HG02759 (cell line): ENCODE data around the gene SAMD13.

ENCODE experiments used
- ATAC-seq: cut with Tn5 transposase; IDR thresholded peaks from one replicate; pipeline ENCODE4 v1.9.1; 2021; ENCODE audit warnings: mild to moderate bottlenecking, moderate library complexity; ENCODE audit not compliant: unreplicated experiment

The SAMD13 gene

DNA sequence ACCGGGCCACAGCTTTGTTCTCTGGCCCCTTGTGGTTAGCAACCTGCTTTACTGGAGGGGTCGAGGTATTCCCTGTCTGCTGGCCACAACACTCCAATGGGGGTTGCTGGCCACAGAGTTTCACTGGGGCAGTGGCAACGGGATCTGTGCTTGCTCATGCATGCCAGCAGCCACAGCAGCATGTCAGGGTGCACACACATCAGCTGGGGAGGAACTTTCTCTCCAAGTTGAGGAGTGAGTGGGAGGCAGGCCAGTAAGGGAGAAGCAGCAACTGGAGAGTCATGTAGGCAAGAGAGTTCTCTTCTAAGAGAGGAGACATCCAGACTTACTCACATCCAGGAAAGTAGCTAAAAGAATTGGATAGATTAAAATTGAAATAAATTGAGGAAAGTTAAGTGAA, 38.0 kb downstream of the SAMD13 start:
- no peak for ATAC-seq

DNA sequence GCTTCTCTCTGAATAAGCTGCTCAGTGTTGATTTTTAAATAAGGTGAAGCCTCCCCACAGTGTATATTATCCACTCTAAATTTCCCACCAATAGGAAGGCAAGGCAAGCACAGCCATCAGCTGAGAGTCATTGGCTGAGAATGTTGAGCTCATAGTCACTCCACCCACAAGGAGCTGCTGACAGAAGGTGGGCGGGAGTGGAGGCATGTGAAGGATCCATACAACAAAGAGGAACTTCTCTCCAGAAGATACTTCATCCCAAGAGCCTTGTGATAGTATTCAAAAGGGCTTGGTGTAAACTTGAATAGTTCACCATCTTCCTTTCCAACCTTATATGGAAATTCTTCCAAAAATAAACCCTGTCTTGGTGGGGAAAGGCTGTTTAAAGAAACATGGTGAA, 42.8 kb downstream of the SAMD13 start:
- no peak for ATAC-seq

DNA sequence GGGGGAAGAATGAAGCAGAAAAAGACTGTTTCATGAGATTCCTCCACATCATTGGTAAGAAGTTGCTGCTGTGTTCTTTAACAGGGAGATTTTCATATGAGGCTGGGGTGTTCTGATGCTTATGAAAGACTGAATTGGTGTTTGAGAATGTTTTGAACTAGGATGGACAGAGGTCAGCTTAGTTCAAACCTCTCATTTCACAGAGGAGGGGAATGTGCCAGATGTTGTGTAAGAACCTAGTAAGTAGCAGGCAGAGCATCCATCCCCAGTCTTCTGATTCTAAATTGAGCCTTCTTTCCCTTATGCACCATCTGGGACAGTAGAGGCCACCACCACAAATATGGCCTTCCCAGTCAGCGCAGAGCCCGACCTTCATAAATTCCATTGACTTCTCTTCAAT, 43.7 kb downstream of the SAMD13 start:
- no peak for ATAC-seq

DNA sequence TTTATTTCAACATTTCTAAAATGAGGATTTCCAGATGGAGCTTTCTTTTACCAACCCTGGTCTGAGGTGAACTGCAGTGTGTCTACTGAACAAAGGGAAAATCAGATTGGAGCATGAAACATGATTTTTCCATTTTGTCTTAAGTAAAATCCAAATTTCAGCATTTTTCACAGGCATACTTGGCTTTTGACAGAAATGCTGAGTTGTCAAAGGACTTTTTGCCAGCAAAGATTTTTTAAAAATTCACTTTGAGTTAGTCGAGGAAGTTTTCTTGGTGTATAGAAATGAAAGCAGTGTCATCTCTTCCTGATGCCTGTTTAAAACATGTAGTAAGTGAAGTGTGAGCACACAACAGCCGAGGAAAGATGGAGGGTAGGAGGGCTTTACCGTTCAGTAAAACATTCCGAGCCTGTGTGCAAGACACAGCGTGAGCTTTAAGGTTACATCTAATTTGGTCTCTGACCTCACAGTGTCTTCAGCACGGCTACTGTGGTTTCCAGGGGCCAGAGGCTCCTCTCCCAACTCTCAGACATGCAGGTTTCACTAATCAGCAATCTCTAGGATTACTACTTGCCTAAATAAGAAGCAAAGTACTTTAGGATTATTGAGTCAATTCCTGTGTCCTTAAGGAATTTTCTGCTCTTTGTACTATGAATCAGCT, 45.9 kb downstream of the SAMD13 start:
- no peak for ATAC-seq

DNA sequence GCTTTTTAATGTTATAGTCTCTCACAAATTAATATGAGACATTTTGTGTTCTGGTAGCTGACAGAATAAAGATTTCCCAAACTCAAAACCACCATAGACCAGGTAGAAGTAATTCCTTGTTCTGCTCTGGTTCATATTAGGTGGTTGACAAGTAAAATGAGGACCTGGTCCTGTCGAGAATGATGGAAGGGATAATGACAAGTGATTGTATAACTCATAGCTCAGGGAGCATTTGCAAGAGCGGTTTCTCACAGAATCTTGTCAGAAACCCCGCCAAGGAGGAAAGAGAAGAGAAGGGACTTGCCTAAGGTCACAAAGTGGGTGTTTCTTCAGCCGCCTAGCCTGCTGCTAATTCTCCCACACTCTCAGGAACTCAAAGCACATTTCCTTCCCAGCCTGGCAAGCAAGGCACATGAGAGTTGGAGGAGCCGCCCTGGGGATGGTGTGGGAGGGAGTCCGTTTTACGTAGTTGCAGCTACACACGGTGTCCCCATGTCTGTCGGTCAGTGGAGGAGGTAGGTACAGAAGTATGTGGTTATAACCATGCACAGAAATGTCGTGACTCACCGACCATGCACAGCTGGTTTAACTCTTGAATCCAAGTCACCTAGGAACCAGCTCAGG, 46.5 kb downstream of the SAMD13 start:
- ATAC-seq = no peak

DNA sequence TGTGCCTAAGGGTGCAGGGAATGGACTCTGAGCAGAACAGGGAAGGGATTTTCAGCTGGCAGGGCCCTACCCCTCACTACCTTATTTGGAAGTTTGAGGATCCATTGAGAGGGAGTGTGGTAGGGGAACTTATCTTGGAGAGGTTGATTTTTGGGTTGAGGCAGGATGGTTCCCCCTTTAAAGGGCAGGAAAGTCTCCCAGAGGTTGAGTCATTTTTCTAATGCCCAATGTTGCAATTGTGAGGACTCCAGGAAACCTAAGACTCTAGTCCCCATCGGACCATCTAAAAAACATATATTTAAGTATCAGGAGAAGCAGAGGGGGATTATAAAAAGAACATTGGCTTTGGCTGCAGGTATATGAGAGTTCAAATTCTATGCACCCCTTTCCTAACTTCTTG, 47.3 kb downstream of the SAMD13 start:
- ATAC-seq = no peak

DNA sequence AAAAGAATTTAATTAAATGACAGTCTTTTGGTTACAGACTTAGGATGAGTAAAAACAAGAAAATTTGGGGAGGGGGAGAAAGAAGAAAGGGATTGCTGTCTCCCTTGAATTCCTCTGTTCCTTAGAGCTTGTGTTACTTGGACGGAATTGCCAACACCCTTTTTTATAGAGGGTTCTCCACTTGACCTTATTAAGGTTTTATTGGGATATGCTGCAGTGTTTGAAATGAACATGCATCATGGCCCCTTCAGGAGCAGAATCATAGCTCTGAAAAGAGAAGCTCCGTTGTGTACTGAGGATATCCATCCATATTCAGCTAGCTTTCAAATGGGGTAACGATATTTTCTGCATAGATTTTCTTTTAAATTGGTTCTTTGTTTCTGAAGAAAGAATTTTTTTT, 48.6 kb downstream of the SAMD13 start:
- no peak for ATAC-seq

DNA sequence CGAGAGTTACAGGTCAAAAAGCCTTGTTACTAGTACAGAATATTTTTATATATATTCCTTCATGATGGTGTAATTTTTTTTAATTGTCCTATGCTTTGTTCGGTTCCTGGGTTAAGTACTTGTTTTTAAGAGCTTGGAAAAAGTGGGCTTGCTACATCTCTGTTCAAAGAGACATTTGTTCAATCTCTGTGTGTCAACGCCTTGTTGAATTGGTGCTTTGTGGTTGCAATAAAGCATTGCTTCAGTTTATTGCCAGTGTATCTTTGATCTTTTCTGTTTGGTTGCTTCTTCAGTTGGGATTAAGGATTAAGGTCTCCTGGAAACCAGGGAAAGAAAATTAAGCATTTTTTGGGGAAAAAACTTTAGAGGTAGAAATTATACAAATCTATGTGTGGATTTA, 49.0 kb downstream of the SAMD13 start:
- ATAC-seq = no peak

DNA sequence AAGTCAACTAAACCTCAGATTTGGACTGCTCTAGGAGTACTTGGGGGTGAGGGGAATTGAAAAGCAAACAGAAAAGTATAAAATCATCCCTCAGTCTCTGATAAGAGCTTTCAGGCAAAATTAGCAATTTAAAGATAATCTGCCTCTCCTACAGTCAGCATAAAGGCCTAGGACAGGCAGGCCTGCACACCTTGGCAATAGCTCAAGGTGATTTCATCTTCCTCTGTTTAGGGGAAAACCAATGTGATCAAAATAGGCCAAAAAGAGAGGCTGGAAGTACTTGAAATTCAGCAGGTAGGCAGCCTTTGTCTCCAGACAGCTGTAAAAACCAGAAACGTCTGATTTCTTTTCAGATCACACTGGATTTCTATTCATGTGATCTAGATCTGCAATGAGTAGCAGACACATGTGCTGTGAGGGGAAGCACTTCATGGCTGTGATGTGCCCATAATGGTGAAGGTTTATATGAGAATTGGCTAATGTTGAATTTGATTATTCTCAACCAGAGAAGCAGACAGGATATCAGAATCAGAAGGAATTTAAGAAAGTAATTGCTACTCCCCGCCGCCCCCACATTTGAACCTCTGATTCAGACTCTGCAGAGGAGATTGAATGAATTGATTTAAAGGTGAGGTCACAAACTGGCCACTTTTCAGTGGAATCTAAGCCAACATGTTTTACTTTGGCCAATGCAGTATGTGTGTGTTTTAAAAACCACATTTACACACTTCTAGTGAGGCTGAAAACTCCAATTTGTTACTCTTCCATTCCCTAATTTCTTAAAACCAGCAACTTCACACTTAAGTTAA, 51.0 kb downstream of the SAMD13 start:
- ATAC-seq = no peak

DNA sequence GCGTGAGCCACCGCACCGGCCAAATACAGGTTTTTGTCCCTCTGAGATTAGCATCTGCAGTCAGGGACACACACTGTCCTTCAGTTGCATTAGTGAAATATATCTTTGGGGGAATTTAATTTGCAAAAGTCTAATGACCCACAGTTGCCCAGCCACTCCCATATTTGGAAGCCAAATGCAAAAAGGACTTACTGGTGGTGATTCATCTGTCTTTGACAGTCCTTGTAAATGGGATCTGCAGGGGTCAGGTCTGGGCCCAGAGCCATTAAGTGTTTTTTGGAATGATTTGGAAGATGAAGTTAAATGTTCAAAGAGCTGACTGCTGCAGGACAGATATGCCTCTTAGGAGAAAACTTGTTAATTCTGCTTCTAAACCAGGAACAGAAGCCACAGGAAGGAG, 52.2 kb downstream of the SAMD13 start:
- no peak for ATAC-seq

DNA sequence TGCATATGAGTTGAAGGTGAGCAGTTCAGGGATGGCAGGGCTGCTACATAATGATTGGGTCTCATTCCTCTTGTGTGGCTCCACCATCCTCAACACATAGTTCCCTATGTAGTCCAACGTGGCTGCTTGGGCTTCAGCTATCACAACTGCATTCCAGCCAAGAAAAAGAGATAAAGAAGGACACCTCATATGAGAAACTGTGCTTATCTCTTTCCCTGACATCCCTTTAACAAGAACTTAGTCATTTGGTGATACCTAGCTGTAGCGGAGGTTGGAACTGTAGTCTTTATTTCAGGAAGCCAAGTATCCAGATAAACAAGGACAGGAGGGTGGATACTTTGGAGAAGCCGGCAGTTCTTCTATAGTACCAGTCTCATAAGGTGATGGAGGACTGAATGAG, 54.0 kb downstream of the SAMD13 start:
- no peak for ATAC-seq

DNA sequence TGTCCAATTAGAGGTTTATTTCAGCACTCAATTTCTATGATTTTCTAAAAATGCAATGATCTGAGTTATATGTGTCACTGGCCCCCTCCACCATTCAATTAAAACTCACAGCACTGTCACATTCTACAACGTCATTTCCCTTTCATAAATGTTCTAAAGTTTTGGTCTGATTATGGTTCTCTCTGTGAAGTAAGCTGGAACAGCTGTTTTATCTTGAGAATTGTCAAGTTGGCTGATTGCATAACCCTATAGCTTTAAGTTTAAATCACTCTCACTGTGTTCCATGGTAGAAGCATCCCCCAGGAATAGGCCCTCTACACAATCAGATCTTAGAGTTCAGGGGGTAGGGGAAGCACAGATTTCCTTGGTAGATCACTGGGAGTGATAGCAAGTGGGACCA, 55.4 kb downstream of the SAMD13 start:
- ATAC-seq = no peak

DNA sequence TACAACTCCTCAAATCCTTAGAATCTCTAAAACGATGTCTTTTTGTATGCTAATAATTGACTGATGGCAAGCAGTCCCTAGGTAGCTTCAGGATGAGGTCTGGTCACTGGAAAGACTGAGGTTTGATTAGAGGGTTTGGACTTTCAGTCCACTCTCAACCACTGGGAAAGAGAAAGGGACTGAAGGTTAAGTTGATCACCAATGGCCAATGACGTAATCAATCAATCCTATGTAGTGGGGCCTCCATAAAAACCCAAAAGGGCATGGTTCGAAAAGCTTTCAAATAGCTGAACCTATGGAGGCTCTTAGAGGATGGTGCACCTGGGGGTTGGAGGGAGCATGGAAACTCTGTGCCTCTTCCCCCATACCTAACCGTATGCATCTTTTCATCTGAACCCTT, 57.2 kb downstream of the SAMD13 start:
- no peak for ATAC-seq

DNA sequence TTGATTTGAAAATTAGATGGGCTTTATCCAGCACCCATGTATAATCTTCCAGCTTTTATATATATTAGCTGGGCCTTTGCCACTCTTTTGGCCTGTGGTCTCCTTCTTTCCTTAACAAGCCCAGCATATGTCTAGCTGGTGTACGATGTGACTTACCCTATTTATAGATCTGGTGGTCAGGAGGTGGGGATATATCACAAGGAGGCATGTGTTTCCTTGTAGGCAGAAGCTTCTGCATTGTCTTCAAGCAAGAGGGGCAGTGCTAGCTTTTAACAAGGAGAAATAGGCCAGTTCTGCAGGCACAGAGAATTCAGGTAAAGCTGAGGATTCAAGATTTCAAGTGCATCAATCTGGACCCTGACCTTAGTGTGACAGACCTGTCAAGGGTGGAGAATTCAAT, 58.8 kb downstream of the SAMD13 start:
- ATAC-seq = no peak

DNA sequence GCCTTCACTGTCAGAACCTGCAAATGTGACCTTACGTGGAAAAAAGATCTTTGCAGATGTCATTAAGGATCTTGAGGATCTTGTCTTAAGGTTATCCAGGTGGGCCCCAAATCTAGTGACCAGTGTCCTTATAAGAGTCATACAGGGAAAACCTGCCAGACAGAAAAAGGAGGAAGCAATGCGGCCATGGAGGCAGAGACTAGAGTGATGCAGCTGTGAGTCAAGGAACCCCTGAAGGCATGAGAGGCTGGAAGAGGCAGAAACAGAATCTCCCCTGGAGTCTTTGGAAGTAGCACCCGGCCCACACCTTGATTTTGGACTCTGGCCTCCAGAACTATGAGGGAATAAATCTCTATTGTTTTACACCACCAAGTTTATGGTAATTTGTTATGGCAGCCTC, 60.3 kb downstream of the SAMD13 start:
- ATAC-seq = no peak

DNA sequence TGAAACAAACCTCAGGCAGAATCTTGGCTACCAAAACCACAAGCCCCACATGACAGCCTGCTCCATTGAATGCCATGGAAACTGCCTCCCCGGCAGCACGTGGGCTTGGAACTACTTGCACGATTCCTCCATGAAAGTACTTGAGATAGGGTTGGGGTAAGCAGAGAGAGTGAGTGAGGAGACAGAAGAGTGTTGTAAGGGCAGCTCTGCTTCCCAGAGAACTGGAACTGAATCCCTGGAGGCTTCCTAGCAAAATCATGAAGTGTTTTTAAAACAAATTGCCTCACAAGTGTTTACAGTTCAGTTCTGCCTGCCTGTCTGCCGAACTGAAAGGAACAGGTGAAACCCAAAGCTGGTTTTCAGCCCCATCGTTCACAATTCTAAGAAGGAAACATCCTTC, 61.5 kb downstream of the SAMD13 start:
- no peak for ATAC-seq

DNA sequence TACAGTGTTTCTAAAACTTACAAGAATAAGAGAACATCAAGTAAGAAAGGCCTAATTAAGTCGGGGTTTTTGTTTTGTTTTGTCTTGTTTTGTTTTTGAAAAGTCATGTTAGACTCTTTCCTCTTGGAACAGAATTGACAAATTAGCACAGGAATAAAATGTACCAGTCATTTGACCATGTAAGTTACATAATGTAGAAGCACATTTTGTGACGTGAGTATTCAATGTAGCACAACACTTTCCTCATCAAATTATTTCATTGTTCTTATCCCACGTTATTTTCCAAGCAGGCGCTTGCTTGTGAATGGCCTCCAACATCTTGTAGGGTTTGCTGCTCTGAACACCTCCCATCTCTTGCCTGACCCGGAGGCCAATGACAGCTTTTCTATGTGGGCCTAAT, 62.1 kb downstream of the SAMD13 start:
- ATAC-seq = no peak

DNA sequence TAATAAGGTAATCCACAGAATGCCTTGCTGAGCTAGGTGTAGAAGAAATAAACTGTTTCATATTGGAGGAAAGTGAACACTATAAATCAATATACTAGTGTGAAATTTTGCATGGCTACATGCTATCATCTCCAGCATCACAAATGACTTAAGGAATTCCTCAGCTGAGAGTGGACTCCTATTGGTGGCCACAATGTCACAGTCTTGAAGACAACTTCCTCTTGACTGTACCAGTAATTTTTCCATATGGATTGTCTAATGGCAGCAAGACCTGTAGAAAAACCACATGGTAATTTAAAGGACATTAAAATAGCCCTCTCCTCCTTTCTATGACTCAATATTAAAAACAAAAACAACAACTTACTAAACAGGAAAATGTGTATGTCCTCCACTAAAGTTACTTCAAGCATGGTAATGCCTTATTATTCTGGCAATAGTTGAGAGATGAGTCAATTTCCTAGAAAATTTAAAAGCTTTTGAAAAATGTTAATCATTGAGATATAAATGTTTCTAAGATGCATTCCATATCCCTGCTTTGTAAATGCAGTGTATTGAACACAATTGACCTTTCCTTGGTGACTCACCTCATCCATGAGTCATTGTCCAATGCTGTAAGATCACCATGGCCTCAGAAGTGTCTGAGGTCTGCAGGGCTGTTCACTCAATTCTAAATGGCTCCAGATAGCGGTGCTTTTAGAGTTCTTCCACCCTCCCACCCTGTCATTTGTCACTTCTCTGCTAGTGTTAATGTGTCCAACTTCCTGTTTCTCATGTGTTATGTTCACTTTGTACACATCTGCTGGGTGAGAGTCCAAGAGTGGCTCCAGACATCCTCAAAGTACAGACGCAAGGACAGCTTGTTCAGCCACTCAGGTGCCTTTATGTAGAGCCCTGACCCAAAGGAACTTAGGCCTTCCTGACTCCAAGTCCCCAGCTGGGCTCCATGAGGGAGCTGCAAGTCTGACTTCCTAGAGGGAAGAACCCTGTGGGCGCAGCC, 64.0 kb downstream of the SAMD13 start:
- no peak for ATAC-seq

DNA sequence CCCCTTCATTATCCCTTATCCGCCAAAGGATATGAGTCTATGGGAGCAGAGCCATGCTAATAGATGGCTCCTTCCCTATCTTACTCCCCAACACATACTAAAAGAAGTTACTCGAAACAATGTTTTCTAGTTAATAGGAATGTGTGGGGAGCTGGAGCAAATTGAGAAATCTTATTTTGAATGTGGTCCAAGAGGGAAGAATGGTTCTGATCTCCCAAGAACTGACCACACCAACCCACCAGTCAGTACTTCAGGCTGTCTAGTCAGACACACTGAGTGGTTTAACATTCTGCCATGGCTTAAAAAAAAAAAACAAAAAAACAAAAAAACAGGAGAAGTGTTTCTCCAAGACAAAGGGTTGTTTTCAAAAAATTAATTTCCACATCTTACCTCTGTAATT, 65.3 kb downstream of the SAMD13 start:
- ATAC-seq = no peak

DNA sequence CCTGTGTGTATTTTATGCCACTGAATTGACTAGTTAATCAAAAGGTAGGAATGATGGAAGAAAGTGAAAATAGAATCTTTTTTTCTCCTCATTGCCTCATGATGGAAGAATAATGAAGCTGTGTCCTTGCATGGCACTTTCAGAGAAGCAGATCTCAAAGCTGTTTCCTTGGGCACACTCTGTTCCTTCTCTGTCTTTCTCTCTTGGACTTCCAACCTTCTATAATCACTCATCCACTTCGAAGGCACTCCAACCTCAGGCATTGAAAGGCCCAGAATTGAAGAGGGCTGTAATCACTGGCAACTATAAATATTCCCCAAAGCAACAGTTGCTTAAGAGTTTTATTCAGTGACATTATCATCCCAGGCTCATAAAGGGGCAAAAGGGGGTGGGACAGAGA, 65.7 kb downstream of the SAMD13 start:
- no peak for ATAC-seq

DNA sequence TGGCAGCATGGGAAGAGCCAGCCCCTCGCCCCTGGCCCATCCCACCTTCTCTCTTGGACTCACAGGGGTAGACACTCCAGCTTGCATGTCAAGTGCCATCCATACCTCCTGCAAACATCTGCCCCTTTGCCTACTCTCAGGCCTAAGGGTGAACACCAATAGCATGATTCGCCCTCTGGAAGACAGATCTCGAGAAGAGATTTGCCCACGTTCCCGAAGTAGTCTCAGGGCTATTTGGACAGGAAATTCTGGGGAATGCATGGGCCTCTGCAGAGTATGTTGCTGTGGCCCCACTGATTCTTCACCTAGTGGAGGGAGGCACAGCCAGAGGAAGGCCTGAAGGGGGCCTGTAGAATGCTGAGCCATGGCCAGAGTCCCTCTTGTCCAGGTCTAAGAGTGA, 66.9 kb downstream of the SAMD13 start:
- ATAC-seq = no peak
